ENCODE measurements around the gene FBXW5. TPM values are rescaled to one million over a fixed set of nuclear protein-coding genes. Genes with fewer than 3 reads are reported as not detected.

The FBXW5 gene
- total RNA-seq, 1 donor, result 157 TPM

GRCh38 chr9:136947028-136947891, 2.7 kb upstream of the FBXW5 start:
- Histone ChIP-seq H3K9me3 (ENCODE audit: low read depth, low read length) (no peaks in the 10 kb centered on the region), H3K36me3 (ENCODE audit: insufficient read depth, low read length) (peaks cover 7% of the 10 kb centered on the region), H3K27me3 (ENCODE audit: insufficient read depth, low read length) (no peaks in the 10 kb centered on the region), H3K27ac (ENCODE audit: low read depth, low read length) (no peak overlapping the region), H4K20me1 (ENCODE audit: insufficient read depth, low read length) (peaks cover 8% of the 10 kb centered on the region), H3K4me2 (ENCODE audit: insufficient read depth, low read length) (no peak overlapping the region), H2AFZ (ENCODE audit: low read length) (no peak overlapping the region), H3K4me3 (ENCODE audit: insufficient read depth, low read length) (no peak overlapping the region), H3K4me1 (ENCODE audit: insufficient read depth, low read length) (peaks cover 16% of the 10 kb centered on the region), H3K79me2 (ENCODE audit: insufficient read depth, low read length) (peaks cover 18% of the 10 kb centered on the region)
- peak; percentile 86 for DNase-seq (ENCODE audit: insufficient read length, low spot score, missing footprints)
- no peak for TF ChIP-seq CTCF (IDR thresholded peaks at IDR 0.05; ENCODE audit: extremely low read depth, low read depth, low read length)

DNA sequence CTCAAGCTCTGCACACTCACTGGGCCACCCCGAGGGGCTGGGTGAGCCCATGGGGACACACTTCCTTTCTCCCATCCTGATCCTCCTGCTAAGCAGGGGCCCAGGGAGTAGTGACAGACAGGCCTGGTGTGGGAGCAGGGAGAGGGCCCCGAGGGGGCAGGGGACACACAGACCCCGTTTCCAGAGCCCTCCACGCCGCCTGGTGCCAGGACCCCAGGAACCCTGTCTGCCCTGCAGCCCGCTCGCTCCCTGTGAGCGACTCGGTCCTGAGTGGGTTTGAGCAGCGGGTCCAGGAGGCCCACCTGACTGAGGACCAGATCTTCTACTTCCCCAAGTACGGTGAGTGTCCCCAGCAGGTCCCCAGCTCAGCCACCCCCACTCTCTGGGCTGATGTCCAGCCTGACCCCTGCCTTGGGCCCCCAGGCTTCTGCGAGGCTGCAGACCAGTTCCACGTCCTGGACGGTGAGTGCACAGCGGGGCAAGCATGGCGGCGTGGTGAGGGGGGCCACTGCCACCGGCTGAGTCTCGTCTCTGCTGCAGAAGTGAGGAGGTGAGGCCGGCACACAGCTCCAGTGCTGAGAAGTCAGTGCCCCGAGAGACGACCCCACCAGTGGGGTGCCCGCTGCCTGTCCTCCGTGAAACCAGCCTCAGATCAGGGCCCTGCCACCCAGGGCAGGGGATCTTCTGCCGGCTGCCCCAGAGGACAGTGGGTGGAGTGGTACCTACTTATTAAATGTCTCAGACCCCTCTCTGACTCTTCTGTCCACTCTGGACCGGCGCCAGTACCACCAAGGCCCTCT, 1.9 kb upstream of the FBXW5 start:
- H2AFZ ChIP-seq (ENCODE audit: low read length), result no peak overlapping the region
- peak; percentile 72 for DNase-seq (ENCODE audit: insufficient read length, low spot score, missing footprints)
- no peak for TF ChIP-seq CTCF (IDR thresholded peaks at IDR 0.05; ENCODE audit: extremely low read depth, low read depth, low read length)
- no peaks in the 10 kb centered on the region for H3K27me3 ChIP-seq (ENCODE audit: insufficient read depth, low read length)
- H3K36me3 ChIP-seq (ENCODE audit: insufficient read depth, low read length), result peaks cover 16% of the 10 kb centered on the region
- peaks cover 16% of the 10 kb centered on the region for H3K4me1 ChIP-seq (ENCODE audit: insufficient read depth, low read length)
- peaks cover 8% of the 10 kb centered on the region for H4K20me1 ChIP-seq (ENCODE audit: insufficient read depth, low read length)
- H3K79me2 ChIP-seq (ENCODE audit: insufficient read depth, low read length), result peaks cover 26% of the 10 kb centered on the region
- no peaks in the 10 kb centered on the region for H3K9me3 ChIP-seq (ENCODE audit: low read depth, low read length)
- no peak overlapping the region for H3K4me3 ChIP-seq (ENCODE audit: insufficient read depth, low read length)
- H3K27ac ChIP-seq (ENCODE audit: low read depth, low read length), result no peak overlapping the region
- H3K4me2 ChIP-seq (ENCODE audit: insufficient read depth, low read length), result no peak overlapping the region

GRCh38 chr9:136945333-136946227, 1.0 kb upstream of the FBXW5 start:
- Histone ChIP-seq H2AFZ (ENCODE audit: low read length) (no peak overlapping the region), H3K79me2 (ENCODE audit: insufficient read depth, low read length) (peaks cover 34% of the 10 kb centered on the region), H3K9me3 (ENCODE audit: low read depth, low read length) (no peaks in the 10 kb centered on the region), H3K27me3 (ENCODE audit: insufficient read depth, low read length) (no peaks in the 10 kb centered on the region), H3K4me3 (ENCODE audit: insufficient read depth, low read length) (no peak overlapping the region), H4K20me1 (ENCODE audit: insufficient read depth, low read length) (peaks cover 9% of the 10 kb centered on the region), H3K27ac (ENCODE audit: low read depth, low read length) (no peak overlapping the region), H3K4me1 (ENCODE audit: insufficient read depth, low read length) (peaks cover 16% of the 10 kb centered on the region), H3K4me2 (ENCODE audit: insufficient read depth, low read length) (no peak overlapping the region), H3K36me3 (ENCODE audit: insufficient read depth, low read length) (peaks cover 24% of the 10 kb centered on the region)
- TF ChIP-seq CTCF (IDR thresholded peaks at IDR 0.05; ENCODE audit: extremely low read depth, low read depth, low read length), result no peak
- DNase-seq (ENCODE audit: insufficient read length, low spot score, missing footprints), result peak; percentile 66

All from osteoblast (primary cell).